ENCODE measurements around the gene MFAP4. TPM values are rescaled to one million over a fixed set of nuclear protein-coding genes. Genes with fewer than 3 reads are reported as not detected.
A peak's percentile ranks its signal among the peaks of the same experiment; 100 is the strongest.

The MFAP4 gene
- total and polyA plus RNA-seq, 9 donors: 157 to 328 (median 233) TPM

DNA sequence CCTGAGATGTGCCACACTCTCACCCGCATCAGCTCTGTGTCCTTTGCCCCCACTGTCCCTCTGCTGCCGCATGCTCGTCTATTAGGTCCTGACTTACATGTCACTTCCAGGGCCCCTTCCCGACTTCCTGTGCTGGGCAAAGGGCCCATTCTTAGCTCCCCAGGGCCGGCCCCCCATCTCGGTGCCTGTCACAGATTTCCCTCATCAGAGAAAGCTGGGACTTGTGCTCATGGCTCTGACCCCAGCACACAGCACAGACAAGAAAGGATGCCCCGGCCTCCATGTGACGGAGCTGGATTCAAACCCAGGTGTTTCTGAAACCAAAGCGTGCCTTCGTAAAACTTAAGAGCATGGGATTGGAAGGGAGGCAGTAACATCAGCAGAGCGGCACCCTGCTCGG, 14.6 kb downstream of the MFAP4 start:
- Histone ChIP-seq H3K27me3 (ENCODE audit: control insufficient read depth, insufficient read depth, low read length) (no peaks in the 10 kb centered on the region), H3K36me3 (ENCODE audit: control insufficient read depth, insufficient read depth, low read length) (no peaks in the 10 kb centered on the region), H3K4me1 (ENCODE audit: control insufficient read depth, insufficient read depth, low read length) (peaks cover 13% of the 10 kb centered on the region), H3K27ac (ENCODE audit: low read length) (no peak overlapping the region), H3K9me3 (replicated peaks; ENCODE audit: control insufficient read depth, low read depth, low read length) (no peaks in the 10 kb centered on the region), H3K4me3 (ENCODE audit: low read length) (no peak overlapping the region)
- WGBS (ENCODE audit: insufficient coverage): 62% methylated on average over 8 of the region's 12 CpGs
- DNase-seq: no peak

DNA sequence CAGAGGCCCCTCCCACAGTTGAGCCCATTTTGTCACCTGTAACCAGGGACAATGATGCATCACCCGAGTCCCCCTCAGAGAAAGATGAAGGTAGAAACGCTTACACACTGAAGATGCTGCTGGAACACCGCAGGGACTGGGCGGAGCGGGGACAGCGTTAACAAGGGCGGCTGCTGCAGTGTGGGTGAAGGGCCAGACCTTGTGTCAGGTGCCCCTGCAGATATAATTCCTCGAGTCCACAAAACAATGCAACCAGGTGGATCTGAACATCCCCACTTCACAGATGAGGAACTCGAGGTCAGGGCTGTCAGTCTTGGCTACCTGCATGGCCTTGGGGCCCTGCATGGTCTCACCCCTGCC, 15.0 kb downstream of the MFAP4 start:
- peaks cover 12% of the 10 kb centered on the region for H3K4me1 ChIP-seq (ENCODE audit: control insufficient read depth, insufficient read depth, low read length)

DNA sequence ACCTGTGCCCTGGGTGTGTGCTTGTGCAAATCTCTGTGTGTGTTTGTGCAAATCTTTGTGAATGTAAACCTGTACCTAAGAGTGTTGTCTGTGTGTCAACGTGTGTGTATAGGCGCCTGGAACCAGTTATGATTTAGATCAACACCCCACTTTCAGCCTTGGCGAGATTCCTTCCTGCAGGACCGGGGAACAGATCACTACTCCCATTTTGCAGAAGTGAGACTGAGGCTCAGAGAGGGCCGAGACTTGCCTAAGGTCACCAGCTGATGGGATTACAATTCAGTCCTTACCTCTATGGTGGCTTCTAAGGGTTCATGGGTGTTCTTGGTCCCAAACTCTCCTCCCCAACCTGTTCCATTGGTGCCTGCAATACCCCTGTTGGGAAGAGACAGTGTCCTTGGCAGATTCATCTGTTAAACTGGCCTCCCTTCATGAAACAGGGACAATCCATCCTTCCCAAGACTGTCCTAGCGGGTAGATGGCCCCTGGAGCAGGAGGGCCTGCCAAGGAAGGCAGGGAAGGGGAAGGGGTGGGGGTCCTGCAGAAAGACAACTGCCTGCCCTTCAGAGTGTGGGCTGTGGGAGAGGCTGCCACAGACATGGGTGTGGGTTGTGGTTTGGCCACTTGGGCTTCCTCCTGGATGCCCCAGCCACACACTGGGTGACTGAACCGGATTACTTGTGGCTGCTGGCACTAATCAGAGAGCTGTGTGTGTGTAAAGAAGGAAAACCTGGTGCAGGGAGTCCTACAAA, 15.6 kb downstream of the MFAP4 start:
- 67% methylated on average over 1 of the region's 7 CpGs for WGBS (ENCODE audit: insufficient coverage)
- H3K4me1 ChIP-seq (ENCODE audit: control insufficient read depth, insufficient read depth, low read length): peaks cover 9% of the 10 kb centered on the region
- no peaks in the 10 kb centered on the region for H3K27me3 ChIP-seq (ENCODE audit: control insufficient read depth, insufficient read depth, low read length)
- H3K9me3 ChIP-seq (replicated peaks; ENCODE audit: control insufficient read depth, low read depth, low read length): no peaks in the 10 kb centered on the region
- DNase-seq: no peak
- no peak overlapping the region for H3K27ac ChIP-seq (ENCODE audit: low read length)
- H3K36me3 ChIP-seq (ENCODE audit: control insufficient read depth, insufficient read depth, low read length): no peaks in the 10 kb centered on the region
- H3K4me3 ChIP-seq (ENCODE audit: low read length): no peak overlapping the region

More for the DNA sequence above, 15.0 kb downstream of the MFAP4 start:
- Histone ChIP-seq H3K9me3 (replicated peaks; ENCODE audit: control insufficient read depth, low read depth, low read length) (no peaks in the 10 kb centered on the region), H3K4me3 (ENCODE audit: low read length) (no peak overlapping the region), H3K27ac (ENCODE audit: low read length) (no peak overlapping the region), H3K27me3 (ENCODE audit: control insufficient read depth, insufficient read depth, low read length) (no peaks in the 10 kb centered on the region), H3K36me3 (ENCODE audit: control insufficient read depth, insufficient read depth, low read length) (no peaks in the 10 kb centered on the region)
- no peak for DNase-seq
- 84% methylated on average over 9 of the region's 9 CpGs for WGBS (ENCODE audit: insufficient coverage)

DNA sequence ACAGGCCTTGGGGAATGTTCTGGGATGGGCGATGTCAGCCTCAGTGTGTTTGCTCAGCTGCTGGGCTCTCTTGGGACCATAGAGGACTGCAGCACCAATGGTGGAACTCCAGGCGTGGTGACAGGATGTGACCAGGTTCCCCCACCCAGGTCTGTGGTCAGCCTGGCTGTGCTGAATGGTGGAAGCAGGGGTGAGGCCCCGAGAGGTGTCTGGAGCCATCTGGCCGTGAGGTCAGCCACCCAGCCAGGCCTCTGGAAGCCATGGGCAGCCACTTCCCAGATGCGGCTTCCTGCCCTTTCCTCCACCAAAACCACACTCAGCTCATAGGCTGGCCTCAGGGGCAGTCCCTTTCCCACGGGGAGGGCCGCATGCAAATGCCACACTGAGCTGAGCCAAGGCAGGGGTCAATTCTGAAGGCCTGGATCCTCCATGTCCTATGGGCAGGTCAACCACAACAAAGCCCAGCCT, 16.5 kb downstream of the MFAP4 start:
- no peaks in the 10 kb centered on the region for H3K27me3 ChIP-seq (ENCODE audit: control insufficient read depth, insufficient read depth, low read length)
- H3K36me3 ChIP-seq (ENCODE audit: control insufficient read depth, insufficient read depth, low read length): no peaks in the 10 kb centered on the region
- no peaks in the 10 kb centered on the region for H3K9me3 ChIP-seq (replicated peaks; ENCODE audit: control insufficient read depth, low read depth, low read length)
- 80% methylated on average over 2 of the region's 7 CpGs for WGBS (ENCODE audit: insufficient coverage)
- H3K4me1 ChIP-seq (ENCODE audit: control insufficient read depth, insufficient read depth, low read length): peaks cover 7% of the 10 kb centered on the region
- H3K4me3 ChIP-seq (ENCODE audit: low read length): no peak overlapping the region
- no peak for DNase-seq
- no peak overlapping the region for H3K27ac ChIP-seq (ENCODE audit: low read length)

DNA sequence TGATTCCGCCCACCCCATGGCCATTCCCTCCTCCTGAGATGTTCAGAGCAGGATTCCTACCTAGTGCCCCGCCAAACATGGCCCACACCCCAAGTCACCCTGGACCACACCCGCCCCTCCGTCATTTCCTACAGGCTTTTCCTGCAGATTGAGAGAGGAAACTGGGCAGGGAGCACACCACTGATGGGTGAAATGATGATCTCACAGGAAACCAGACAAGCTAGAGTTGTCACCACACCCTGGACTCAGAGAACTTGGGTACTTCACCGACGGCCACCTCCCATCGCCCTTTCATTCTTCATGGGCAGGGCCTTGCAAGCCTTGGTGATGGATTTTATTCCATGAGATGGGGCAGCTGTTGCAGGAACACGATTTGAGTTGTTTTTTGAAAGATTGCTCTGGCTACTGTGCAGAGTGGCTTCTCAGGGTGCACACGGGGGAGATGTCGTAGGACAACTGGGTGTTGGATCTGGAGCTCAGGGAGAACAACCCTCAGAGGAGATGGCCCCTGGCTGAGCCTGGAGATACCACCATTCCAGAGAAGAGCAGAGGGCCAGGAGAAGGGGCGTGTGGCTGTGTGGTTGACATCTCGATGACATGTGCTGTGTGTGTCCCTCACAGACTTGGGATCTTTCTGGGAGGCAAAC, 17.0 kb downstream of the MFAP4 start:
- no peak overlapping the region for H3K27ac ChIP-seq (ENCODE audit: low read length)
- H3K4me3 ChIP-seq (ENCODE audit: low read length): no peak overlapping the region
- DNase-seq: no peak
- H3K27me3 ChIP-seq (ENCODE audit: control insufficient read depth, insufficient read depth, low read length): no peaks in the 10 kb centered on the region
- 85% methylated on average over 10 of the region's 12 CpGs for WGBS (ENCODE audit: insufficient coverage)
- H3K4me1 ChIP-seq (ENCODE audit: control insufficient read depth, insufficient read depth, low read length): peaks cover 13% of the 10 kb centered on the region
- no peaks in the 10 kb centered on the region for H3K9me3 ChIP-seq (replicated peaks; ENCODE audit: control insufficient read depth, low read depth, low read length)
- no peaks in the 10 kb centered on the region for H3K36me3 ChIP-seq (ENCODE audit: control insufficient read depth, insufficient read depth, low read length)

DNA sequence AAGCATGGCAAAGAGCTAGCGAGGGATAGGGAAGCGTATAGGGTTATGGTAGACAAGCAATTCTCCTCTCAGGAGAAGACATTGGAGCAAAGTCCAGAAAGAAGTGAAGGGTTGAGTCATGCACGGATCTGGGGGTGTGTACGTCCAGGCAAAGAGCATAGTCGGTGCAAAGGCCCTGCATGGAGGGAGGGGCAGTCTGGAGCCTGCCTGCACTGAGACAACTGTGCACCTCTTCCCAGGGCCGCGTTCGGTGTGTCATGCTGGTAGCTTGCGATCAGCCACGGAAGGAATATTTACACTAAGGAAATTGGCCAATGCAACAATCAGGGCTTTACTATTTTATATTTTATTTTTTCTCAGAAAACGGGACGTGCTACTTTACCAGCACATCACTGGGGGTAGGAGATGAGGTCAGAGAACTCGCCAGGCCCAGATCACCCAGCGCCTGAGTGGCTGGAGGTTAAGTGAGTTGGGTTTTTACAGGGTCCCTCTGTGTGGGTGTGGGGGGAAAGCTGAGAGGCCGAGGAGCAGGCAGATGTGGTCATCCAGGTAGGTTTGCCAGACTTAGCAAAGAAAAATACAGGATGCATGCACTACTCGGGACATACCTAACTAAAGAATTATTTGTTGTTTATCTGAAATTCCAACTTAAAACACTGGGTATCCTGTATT, 17.7 kb downstream of the MFAP4 start:
- H3K4me1 ChIP-seq (ENCODE audit: control insufficient read depth, insufficient read depth, low read length): peaks cover 20% of the 10 kb centered on the region
- 87% methylated on average over 8 of the region's 16 CpGs for WGBS (ENCODE audit: insufficient coverage)

DNA sequence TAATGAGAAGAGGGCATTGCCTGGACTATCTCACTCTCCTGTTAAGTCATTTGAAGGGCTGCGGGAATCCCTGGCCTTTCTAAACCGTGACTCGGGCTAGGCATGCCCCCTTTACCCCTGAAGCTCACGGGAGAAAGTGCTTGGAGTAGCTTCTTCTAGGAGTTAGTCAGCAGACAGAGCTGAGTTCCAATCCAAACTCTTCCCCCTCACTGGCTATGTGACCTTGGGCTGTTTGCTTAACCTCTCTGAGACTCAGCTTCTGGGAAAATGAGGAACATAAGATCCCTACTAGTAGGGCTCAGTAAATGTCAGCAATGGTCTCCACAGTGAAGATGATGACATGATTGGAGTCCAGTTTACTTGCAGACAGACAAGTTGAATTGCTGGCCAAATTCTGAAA, 18.8 kb downstream of the MFAP4 start:
- Histone ChIP-seq H3K4me3 (ENCODE audit: low read length) (no peak overlapping the region), H3K27me3 (ENCODE audit: control insufficient read depth, insufficient read depth, low read length) (no peaks in the 10 kb centered on the region), H3K4me1 (ENCODE audit: control insufficient read depth, insufficient read depth, low read length) (peaks cover 30% of the 10 kb centered on the region), H3K27ac (ENCODE audit: low read length) (no peak overlapping the region), H3K36me3 (ENCODE audit: control insufficient read depth, insufficient read depth, low read length) (no peaks in the 10 kb centered on the region), H3K9me3 (replicated peaks; ENCODE audit: control insufficient read depth, low read depth, low read length) (no peaks in the 10 kb centered on the region)
- 78% methylated on average over 4 of the region's 4 CpGs for WGBS (ENCODE audit: insufficient coverage)
- no peak for DNase-seq

More for the DNA sequence above, 17.7 kb downstream of the MFAP4 start:
- Histone ChIP-seq H3K36me3 (ENCODE audit: control insufficient read depth, insufficient read depth, low read length) (no peaks in the 10 kb centered on the region), H3K9me3 (replicated peaks; ENCODE audit: control insufficient read depth, low read depth, low read length) (no peaks in the 10 kb centered on the region), H3K4me3 (ENCODE audit: low read length) (no peak overlapping the region), H3K27ac (ENCODE audit: low read length) (no peak overlapping the region), H3K27me3 (ENCODE audit: control insufficient read depth, insufficient read depth, low read length) (no peaks in the 10 kb centered on the region)
- DNase-seq: no peak

DNA sequence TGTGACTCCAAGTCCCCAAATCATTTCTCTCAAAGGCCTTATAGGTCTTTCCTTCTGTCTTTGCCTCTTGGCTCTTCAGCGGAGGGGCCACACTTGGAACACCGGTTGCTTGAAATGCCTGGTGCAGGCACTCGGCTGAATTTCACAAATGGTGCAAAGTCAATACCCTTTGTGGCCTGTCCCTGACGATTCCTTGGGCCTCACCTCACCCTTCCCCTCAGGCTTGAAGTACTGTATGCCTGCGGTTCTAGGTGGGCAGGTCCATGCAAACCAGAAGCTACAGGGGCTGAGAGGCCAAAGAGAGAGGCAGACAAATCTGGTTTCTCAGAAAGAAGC, 20.4 kb downstream of the MFAP4 start:
- Histone ChIP-seq H3K36me3 (ENCODE audit: control insufficient read depth, insufficient read depth, low read length) (no peaks in the 10 kb centered on the region), H3K4me1 (ENCODE audit: control insufficient read depth, insufficient read depth, low read length) (peaks cover 40% of the 10 kb centered on the region), H3K27me3 (ENCODE audit: control insufficient read depth, insufficient read depth, low read length) (peaks cover 3% of the 10 kb centered on the region), H3K9me3 (replicated peaks; ENCODE audit: control insufficient read depth, low read depth, low read length) (no peaks in the 10 kb centered on the region), H3K4me3 (ENCODE audit: low read length) (no peak overlapping the region), H3K27ac (ENCODE audit: low read length) (no peak overlapping the region)
- no peak for DNase-seq
- WGBS (ENCODE audit: insufficient coverage): 72% methylated on average over 5 of the region's 5 CpGs

DNA sequence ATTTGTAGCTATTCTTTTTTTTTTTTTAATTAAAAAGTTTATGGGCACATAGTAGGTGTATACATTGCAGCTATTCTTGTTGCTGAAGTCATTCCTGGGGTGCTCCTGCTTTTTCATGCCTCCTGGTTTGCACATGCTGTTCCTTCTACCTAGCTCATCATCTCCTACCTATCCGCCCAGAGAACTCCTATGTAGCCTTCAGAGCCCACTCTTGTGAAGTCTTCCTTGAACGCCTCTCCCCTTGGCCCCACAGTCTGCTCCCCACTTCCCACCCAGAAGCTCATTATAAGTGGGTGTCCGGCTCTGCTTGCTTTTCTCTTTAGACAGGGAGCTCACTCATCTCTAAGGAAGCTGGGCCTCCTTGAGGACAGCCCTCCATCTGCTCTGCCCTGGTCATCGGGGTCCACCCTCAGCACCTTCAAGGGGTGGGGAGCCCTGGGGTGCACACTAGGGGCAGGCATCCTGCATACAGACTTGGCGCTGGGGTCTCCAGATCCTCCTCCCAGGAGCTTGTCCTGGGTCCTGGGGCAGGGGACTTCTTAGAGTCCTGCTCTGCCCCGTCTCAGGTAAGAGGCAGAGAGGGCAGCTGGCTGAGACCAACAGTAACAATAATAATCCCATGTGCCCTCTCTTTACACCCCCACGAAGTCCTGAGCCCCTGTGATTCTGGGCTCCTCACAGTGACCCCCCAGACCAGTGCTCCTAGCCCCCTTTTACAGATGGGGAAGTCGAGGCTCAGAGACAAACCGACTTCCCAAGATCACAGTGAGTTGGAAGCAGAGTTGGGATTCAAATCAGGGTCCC, 21.0 kb downstream of the MFAP4 start:
- peak; percentile 2 for DNase-seq
- Histone ChIP-seq H3K9me3 (replicated peaks; ENCODE audit: control insufficient read depth, low read depth, low read length) (no peaks in the 10 kb centered on the region), H3K36me3 (ENCODE audit: control insufficient read depth, insufficient read depth, low read length) (no peaks in the 10 kb centered on the region), H3K4me3 (ENCODE audit: low read length) (no peak overlapping the region), H3K27ac (ENCODE audit: low read length) (no peak overlapping the region), H3K4me1 (ENCODE audit: control insufficient read depth, insufficient read depth, low read length) (peaks cover 40% of the 10 kb centered on the region), H3K27me3 (ENCODE audit: control insufficient read depth, insufficient read depth, low read length) (peaks cover 3% of the 10 kb centered on the region)
- 95% methylated on average over 6 of the region's 9 CpGs for WGBS (ENCODE audit: insufficient coverage)

DNA sequence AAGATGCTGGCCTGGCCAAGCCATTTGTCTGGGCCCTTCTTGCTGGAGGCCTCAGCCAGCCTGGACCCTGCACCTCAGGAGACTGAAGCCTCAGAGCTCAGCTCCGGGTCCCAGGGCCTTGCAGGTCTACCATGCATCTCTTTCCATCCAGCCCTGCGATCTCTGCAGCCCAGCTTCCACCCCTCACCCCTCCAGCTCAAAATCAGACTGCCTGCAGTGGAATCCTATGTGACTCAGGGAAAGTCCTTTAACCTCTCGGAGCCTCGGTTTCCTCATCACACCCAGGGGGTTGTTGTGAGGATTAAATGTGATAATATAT, 21.5 kb downstream of the MFAP4 start:
- Histone ChIP-seq H3K4me1 (ENCODE audit: control insufficient read depth, insufficient read depth, low read length) (peaks cover 37% of the 10 kb centered on the region), H3K36me3 (ENCODE audit: control insufficient read depth, insufficient read depth, low read length) (no peaks in the 10 kb centered on the region), H3K4me3 (ENCODE audit: low read length) (no peak overlapping the region), H3K27me3 (ENCODE audit: control insufficient read depth, insufficient read depth, low read length) (peaks cover 3% of the 10 kb centered on the region), H3K9me3 (replicated peaks; ENCODE audit: control insufficient read depth, low read depth, low read length) (no peaks in the 10 kb centered on the region), H3K27ac (ENCODE audit: low read length) (no peak overlapping the region)
- DNase-seq: no peak
- 29% methylated on average over 1 of the region's 4 CpGs for WGBS (ENCODE audit: insufficient coverage)
